K562 (cell line): ENCODE measurements around the gene CABP2. TPM values are rescaled to one million over a fixed set of nuclear protein-coding genes. Genes with fewer than 3 reads are reported as not detected.

ENCODE experiments used
- ATAC-seq: fragments of 200-7000 bp; cut with Tn5 transposase; 3 replicates; pipeline ENCODE4 v1.9.1; 2020; ENCODE audit warnings: moderate library complexity
- BruUV-seq: library from RNA; stranded (reverse); fragments of 400-500 nt; replicated peaks from 2 replicates; lab custom pipeline; 2021; lab: Mats Ljungman, UMichigan
- CTCF ChIA-PET: fragments of 300-600 bp; formaldehyde crosslinking; extraction: SDS; loops from one replicate; lab custom pipeline; 2021; ENCODE audit warnings: low intra/inter-chr PET ratio; lab: Yijun Ruan, JAX
- POLR2A ChIA-PET: fragments of 300-600, 350-650 bp; sonication (Branson Sonifier 250); formaldehyde crosslinking; extraction: SDS; loops from one replicate; lab custom pipeline; 2021; ENCODE audit warnings: antibody characterized with exemption, inconsistent platforms; lab: Yijun Ruan, JAX
- DNase-seq, 4 experiments: peaks; one replicate each; pipeline versions ENCODE4 v3.0.0 to v3.0.0-alpha.2; 2011 to 2018; ENCODE audit warnings: low spot score in 3 of 4, mixed read lengths in 3 of 4; ENCODE audit errors: extremely low read depth in 1 of 4
- FAIRE-seq: peaks from 2 replicates; lab custom pipeline; 2011; peaks lifted over from hg19 to GRCh38; lab: Jason Lieb, UNC
- H2AFZ ChIP-seq: 2 replicates; pipeline ENCODE4 v1.6.0; 2011; ENCODE audit warnings: low read depth, low read length, control low read depth, inconsistent platforms
- H3K27ac ChIP-seq: fragments of 200-600 bp; 3 replicates; pipeline ENCODE4 v1.8.0; 2011; ENCODE audit warnings: low read depth, mild to moderate bottlenecking, control low read depth, inconsistent platforms, low read length, moderate library complexity, mixed read lengths; ENCODE audit errors: extremely low read depth
- H3K27me3 ChIP-seq, 2 experiments: fragments of 300-600 bp in 1 of 2; 2 replicates in 1 of 2; 3 replicates in 1 of 2; pipeline versions ENCODE4 v1.6.0 to v1.8.0; 2011; ENCODE audit warnings: inconsistent platforms in 2 of 2, low read length in 2 of 2, mild to moderate bottlenecking in 1 of 2, mixed read lengths in 1 of 2, moderate library complexity in 1 of 2; ENCODE audit not compliant: control insufficient read depth in 2 of 2, insufficient read depth in 2 of 2
- H3K36me3 ChIP-seq: fragments of 300-600 bp; 3 replicates; pipeline ENCODE4 v1.8.0; 2011; ENCODE audit warnings: mild to moderate bottlenecking, low read length, inconsistent platforms; ENCODE audit not compliant: control insufficient read depth, insufficient read depth
- H3K4me1 ChIP-seq, 2 experiments: fragments of 200-600 bp in 1 of 2; replicated peaks in 1 of 2; 2 replicates in 1 of 2; 3 replicates in 1 of 2; pipeline versions ENCODE4 v1.5.1 to v1.8.0; 2011; ENCODE audit warnings: inconsistent platforms in 2 of 2, low read length in 2 of 2, mild to moderate bottlenecking in 1 of 2, mixed read lengths in 1 of 2, moderate library complexity in 1 of 2; ENCODE audit not compliant: control insufficient read depth in 2 of 2, insufficient read depth in 2 of 2
- H3K4me2 ChIP-seq: 2 replicates; pipeline ENCODE4 v1.6.1; 2011; ENCODE audit warnings: low read length, control low read depth, inconsistent platforms, mixed read lengths; ENCODE audit not compliant: insufficient read depth
- H3K4me3 ChIP-seq: fragments of 200-600 bp; sonication (generic), shearing (Covaris generic); 2 replicates; pipeline ENCODE4 v1.5.1; 2016; ENCODE audit warnings: control low read depth, inconsistent platforms
- H3K79me2 ChIP-seq: fragments of 200-600 bp; 3 replicates; pipeline ENCODE4 v1.8.0; 2011; ENCODE audit warnings: low read length, inconsistent platforms; ENCODE audit not compliant: control insufficient read depth, insufficient read depth
- H3K9ac ChIP-seq, 2 experiments: 2 replicates each; pipeline versions ENCODE4 v1.6.0 to v1.6.1; 2011; ENCODE audit warnings: low read depth in 2 of 2, low read length in 2 of 2, control low read depth in 1 of 2, inconsistent platforms in 1 of 2, mild to moderate bottlenecking in 1 of 2, mixed read lengths in 1 of 2; ENCODE audit not compliant: insufficient read depth in 1 of 2
- H3K9me1 ChIP-seq: one replicate; pipeline ENCODE4 v1.6.0; 2011; ENCODE audit warnings: inconsistent platforms, mild to moderate bottlenecking, low read length, moderate library complexity; ENCODE audit not compliant: control insufficient read depth, insufficient read depth
- H3K9me3 ChIP-seq: replicated peaks from 2 replicates; pipeline ENCODE4 v1.5.1; 2011; ENCODE audit warnings: low read depth, low read length, inconsistent platforms; ENCODE audit not compliant: control insufficient read depth, insufficient read depth
- H4K20me1 ChIP-seq: replicated peaks from 2 replicates; pipeline ENCODE4 v1.6.1; 2011; ENCODE audit warnings: low read length, inconsistent platforms, mixed read lengths; ENCODE audit not compliant: control insufficient read depth, insufficient read depth
- E2F6 ChIP-seq, 2 experiments: IDR thresholded peaks; 2 replicates each; pipeline ENCODE4 v1.6.1; 2011; ENCODE audit warnings: borderline replicate concordance in 1 of 2, control low read depth in 1 of 2, low read depth in 1 of 2, low read length in 1 of 2, mild to moderate bottlenecking in 1 of 2, mixed read lengths in 1 of 2, moderate library complexity in 1 of 2; ENCODE audit not compliant: insufficient read depth in 1 of 2, insufficient read length in 1 of 2, poor library complexity in 1 of 2, severe bottlenecking in 1 of 2; ENCODE audit errors: extremely low read depth in 1 of 2
- EGR1 ChIP-seq: fragments of 450-650 bp; conservative IDR thresholded peaks from 2 replicates; pipeline ENCODE4 v1.6.1; 2017; ENCODE audit warnings: mild to moderate bottlenecking
- HMG20A ChIP-seq: fragments of 450-650 bp; formaldehyde crosslinking; conservative IDR thresholded peaks from 2 replicates; pipeline ENCODE4 v1.4.0; 2020; ENCODE audit warnings: mild to moderate bottlenecking, mixed read lengths
- HSF4 ChIP-seq: fragments of 250-450 bp; sonication (Bioruptor Pico); IDR thresholded peaks from 2 replicates; pipeline ENCODE4 v2.1.2; 2022; ENCODE audit warnings: mild to moderate bottlenecking, moderate library complexity, borderline replicate concordance
- L3MBTL2 ChIP-seq: fragments of 450-650 bp; IDR thresholded peaks from 2 replicates; pipeline ENCODE4 v1.6.1; 2016; ENCODE audit warnings: mild to moderate bottlenecking, moderate library complexity
- NR4A1 ChIP-seq, 2 experiments: fragments of 250-450 bp in 1 of 2; fragments of 450-650 bp in 1 of 2; sonication (Bioruptor Pico) in 1 of 2; IDR thresholded peaks; 2 replicates each; pipeline versions ENCODE4 v1.4.0 to v1.6.1; 2016 to 2020; ENCODE audit warnings: mild to moderate bottlenecking in 2 of 2, missing compliant biosample characterization in 1 of 2, missing genetic modification characterization in 1 of 2, moderate library complexity in 1 of 2
- WGBS: fragments of 100-300 bp; shearing (Covaris generic); methylation state at CpG from one replicate; pipeline ENCODE4 v1.1.6; 2016; ENCODE audit warnings: low coverage, mixed read lengths; ENCODE audit not compliant: insufficient coverage; ENCODE audit errors: missing lambda C conversion rate; 5-methylcytosine and 5-hydroxymethylcytosine counted together
- in situ Hi-C: fragments of 300-500 bp; cut with MboI; formaldehyde crosslinking; loops from 4 replicates; pipeline ENCODE4 v1.15.0; 2018; ENCODE audit warnings: inconsistent platforms, mixed read lengths
- intact Hi-C: fragments of 100-400 bp; cut with micrococcal nuclease; formaldehyde crosslinking; loops from 2 replicates; pipeline ENCODE4 v1.14.2; 2022
- polyA plus RNA-seq, 8 experiments: library from polyadenylated mRNA; depleted of rRNA in 4 of 8; stranded (reverse) in 5 of 8; unstranded in 3 of 8; fragments of >200 nt; fragmentation: Nextera tagmentation in 2 of 8; fragmentation: Illumina TruSeq in 1 of 8; extraction: Ambion mirVana in 2 of 8; extraction: Trizol in 1 of 8; gene quantifications; 2 replicates each; pipeline versions ENCODE4 v1.2.1 to v1.2.3, GENCODE V29; 2011 to 2014; ENCODE audit warnings: inconsistent platforms in 1 of 8, missing spikeins in 1 of 8
- total RNA-seq, 7 experiments: library from RNA; depleted of rRNA in 6 of 7; stranded (reverse); fragments of >200 nt in 6 of 7; fragmentation: Illumina TruSeq in 2 of 7; extraction: Trizol in 2 of 7; gene quantifications; 2 replicates each; pipeline versions ENCODE4 v1.2.1 to v1.2.3, GENCODE V29; 2011 to 2021; ENCODE audit warnings: low replicate concordance in 1 of 7
- TF ChIP-seq, protein P1 (sequence below): sonication (generic); formaldehyde crosslinking; IDR thresholded peaks from 2 replicates; pipeline ENCODE4 v1.8.1; 2023; ENCODE audit warnings: missing genetic modification reagents, mild to moderate bottlenecking, borderline replicate concordance
- TF ChIP-seq, protein P2 (sequence below): fragments of 250-450 bp; sonication (Bioruptor Pico); IDR thresholded peaks from 2 replicates; pipeline ENCODE4 v1.8.0; 2021; ENCODE audit warnings: moderate library complexity, mild to moderate bottlenecking, inconsistent platforms

The CABP2 gene
- total and polyA plus RNA-seq, 9 of the 15 experiments (the other 6 are each of a cell fraction or from before 2014, with no cell fraction given), result not detected

DNA sequence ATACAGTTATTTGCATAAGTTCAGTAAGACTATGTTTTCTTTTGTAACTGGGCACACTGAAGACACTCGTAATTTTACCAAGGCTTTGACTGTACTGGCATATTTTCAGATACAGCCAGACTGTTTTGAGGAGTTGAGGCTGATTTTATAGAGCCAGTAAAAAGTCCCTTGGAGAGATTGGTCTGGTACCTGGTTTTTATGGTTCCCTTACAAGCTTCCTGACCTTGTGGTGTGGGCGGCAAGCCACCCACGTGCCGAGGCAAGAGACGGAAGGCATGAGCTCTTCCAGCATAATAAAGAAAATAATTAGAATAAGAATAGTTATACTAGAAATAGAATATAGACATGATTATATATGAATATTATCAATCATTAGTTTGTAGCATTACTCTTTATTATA is 49.1 kb upstream of the CABP2 start:
- H3K9me1 ChIP-seq, result no peaks in the 10 kb centered on the region
- H2AFZ ChIP-seq, result peak overlapping the region; percentile 64; the same call in 1 of the 2 replicates
- TF ChIP-seq HMG20A (CRISPR knock-in tag), result no peak
- TF ChIP-seq NR4A1 (CRISPR knock-in tag; IDR thresholded peaks at IDR 0.05), result no peak
- no peak for TF ChIP-seq NR4A1 (tag; IDR thresholded peaks at IDR 0.05)
- TF ChIP-seq EGR1, result 0 out of 2 replicates have a peak, but pooled peaks have one; percentile 5
- TF ChIP-seq, protein P1, sequence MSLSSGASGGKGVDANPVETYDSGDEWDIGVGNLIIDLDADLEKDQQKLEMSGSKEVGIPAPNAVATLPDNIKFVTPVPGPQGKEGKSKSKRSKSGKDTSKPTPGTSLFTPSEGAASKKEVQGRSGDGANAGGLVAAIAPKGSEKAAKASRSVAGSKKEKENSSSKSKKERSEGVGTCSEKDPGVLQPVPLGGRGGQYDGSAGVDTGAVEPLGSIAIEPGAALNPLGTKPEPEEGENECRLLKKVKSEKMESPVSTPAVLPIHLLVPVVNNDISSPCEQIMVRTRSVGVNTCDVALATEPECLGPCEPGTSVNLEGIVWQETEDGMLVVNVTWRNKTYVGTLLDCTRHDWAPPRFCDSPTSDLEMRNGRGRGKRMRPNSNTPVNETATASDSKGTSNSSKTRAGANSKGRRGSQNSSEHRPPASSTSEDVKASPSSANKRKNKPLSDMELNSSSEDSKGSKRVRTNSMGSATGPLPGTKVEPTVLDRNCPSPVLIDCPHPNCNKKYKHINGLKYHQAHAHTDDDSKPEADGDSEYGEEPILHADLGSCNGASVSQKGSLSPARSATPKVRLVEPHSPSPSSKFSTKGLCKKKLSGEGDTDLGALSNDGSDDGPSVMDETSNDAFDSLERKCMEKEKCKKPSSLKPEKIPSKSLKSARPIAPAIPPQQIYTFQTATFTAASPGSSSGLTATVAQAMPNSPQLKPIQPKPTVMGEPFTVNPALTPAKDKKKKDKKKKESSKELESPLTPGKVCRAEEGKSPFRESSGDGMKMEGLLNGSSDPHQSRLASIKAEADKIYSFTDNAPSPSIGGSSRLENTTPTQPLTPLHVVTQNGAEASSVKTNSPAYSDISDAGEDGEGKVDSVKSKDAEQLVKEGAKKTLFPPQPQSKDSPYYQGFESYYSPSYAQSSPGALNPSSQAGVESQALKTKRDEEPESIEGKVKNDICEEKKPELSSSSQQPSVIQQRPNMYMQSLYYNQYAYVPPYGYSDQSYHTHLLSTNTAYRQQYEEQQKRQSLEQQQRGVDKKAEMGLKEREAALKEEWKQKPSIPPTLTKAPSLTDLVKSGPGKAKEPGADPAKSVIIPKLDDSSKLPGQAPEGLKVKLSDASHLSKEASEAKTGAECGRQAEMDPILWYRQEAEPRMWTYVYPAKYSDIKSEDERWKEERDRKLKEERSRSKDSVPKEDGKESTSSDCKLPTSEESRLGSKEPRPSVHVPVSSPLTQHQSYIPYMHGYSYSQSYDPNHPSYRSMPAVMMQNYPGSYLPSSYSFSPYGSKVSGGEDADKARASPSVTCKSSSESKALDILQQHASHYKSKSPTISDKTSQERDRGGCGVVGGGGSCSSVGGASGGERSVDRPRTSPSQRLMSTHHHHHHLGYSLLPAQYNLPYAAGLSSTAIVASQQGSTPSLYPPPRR (CRISPR knock-in tag), result 0 out of 2 replicates have a peak, but pooled peaks have one; percentile 38
- peak in 1 of 2 experiments; percentile 55 for TF ChIP-seq E2F6 (IDR thresholded peaks at IDR 0.05; ENCODE audit: borderline replicate concordance in 1 of 2, extremely low read depth in 1 of 2, insufficient read depth in 1 of 2, insufficient read length in 1 of 2, low read depth in 1 of 2, low read length in 1 of 2, poor library complexity in 1 of 2, severe bottlenecking in 1 of 2)
- TF ChIP-seq HSF4 (CRISPR knock-in tag), result no peak
- peak; percentile 27; the same call in 1 of the 2 replicates for TF ChIP-seq L3MBTL2
- TF ChIP-seq, protein P2, sequence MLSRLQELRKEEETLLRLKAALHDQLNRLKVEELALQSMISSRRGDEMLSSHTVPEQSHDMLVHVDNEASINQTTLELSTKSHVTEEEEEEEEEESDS (CRISPR knock-in tag), result no peak
- no peaks in the 10 kb centered on the region for H4K20me1 ChIP-seq
- CTCF ChIA-PET, result interaction anchor here (0.6 kb wide), 2 partner anchors 39 to 158 kb away, joined by 4 to 7 read pairs; no protein-coding TSS in a partner anchor
- in situ Hi-C loops, result loop anchor here (5.0 kb wide), 1 partner anchor 80 kb away; the partner anchor contains the start of gene ACY3
- no peak overlapping the region for H3K4me3 ChIP-seq
- intact Hi-C loops, result loop anchor here (2.0 to 5.0 kb wide), 2 partner anchors 35 to 56 kb away; partner anchors contain the start of genes NDUFV1 and NUDT8
- no peaks in the 10 kb centered on the region for H3K9me3 ChIP-seq
- no peak overlapping the region for H3K9ac ChIP-seq
- peaks cover 15% of the 10 kb centered on the region in 2 experiments; a peak in 4 of 5 replicates for H3K4me1 ChIP-seq
- FAIRE-seq (no peak), DNase-seq (no peak), ATAC-seq (no peak)
- POLR2A ChIA-PET, result interaction anchor here (0.6 to 2.5 kb wide), 3 partner anchors 11 to 161 kb away, joined by 3 to 20 read pairs (median 3); partner anchors contain the start of gene GSTP1
- BruUV-seq, result no TSS peak
- no peaks in the 10 kb centered on the region for H3K36me3 ChIP-seq
- H3K4me2 ChIP-seq, result no peak overlapping the region
- 7% methylated on average over 5 of the region's 5 CpGs for WGBS
- no peak overlapping the region for H3K27ac ChIP-seq
- H3K27me3 ChIP-seq, result no peaks in the 10 kb centered on the region
- no peaks in the 10 kb centered on the region for H3K79me2 ChIP-seq
